Activated CD8-positive, alpha-beta memory T cell treated with anti-CD3 and anti-CD28 coated beads for 4 hours (primary cell): ENCODE data around the gene SLC35B1.

Source experiments
- DNase-seq, 2 donors: peaks; one replicate each; pipeline ENCODE4 v3.0.0-alpha.2; 2020; ENCODE audit warnings: low read depth in 2 of 2

SLC35B1 gene

GRCh38 chr17:49670641-49671040 is 37.1 kb downstream of the SLC35B1 start:
- no peak for DNase-seq

DNA sequence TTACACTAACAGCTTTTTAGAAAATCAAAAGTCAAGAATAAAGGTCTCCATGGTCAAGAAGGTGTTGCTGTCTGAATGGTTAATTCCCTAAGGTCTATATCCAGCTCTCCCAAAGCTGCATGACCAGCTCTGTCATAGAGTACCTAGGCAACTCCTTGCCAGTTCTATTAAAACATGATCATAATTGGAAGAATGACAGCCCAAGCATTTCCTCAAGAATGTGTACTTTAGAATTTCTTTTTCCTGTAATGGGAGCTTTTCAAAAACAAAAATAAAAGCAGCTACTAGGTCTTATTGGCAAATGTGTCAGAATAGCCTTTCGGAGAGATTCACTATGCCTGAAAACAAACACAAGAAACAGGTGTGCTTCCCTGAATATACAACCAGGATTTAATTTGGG is 37.8 kb downstream of the SLC35B1 start:
- DNase-seq = no peak

- DNase-seq = no peak
Observed at GRCh38 chr17:49667854-49668253, 39.9 kb downstream of the SLC35B1 start.

GRCh38 chr17:49664706-49665211 is 43.0 kb downstream of the SLC35B1 start:
- no peak for DNase-seq

DNA sequence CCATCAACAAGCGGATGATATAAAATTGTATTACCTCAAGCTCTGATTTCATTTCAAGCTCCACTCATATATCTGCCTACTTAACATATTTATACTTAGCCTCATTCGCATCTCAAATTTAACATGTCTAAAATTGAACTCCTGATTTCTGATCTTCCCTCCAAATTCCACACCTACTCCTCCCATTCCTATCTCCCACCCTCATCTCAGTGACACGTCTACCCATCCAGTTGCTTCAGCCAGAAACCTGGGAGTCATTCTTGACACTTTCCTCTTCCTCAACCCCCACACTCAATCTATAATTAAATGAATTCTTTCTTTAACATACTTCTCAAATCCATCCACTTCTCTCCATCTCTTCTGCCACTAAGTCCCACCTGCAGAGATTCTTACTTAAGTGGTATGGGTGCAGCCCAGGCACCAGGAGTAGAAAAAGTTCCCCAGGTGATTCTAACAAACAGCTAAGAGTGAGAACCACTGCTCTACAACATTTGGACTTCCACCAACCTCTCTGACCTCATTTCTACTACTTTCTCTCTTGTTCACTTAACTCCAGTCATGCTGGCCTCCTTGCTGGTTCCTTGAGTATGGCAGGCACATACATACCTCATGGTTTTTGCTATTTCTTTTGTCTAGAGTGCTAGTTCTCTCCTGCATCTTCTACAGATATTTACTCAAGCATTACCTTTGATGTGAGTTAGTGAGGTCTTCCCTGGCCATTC is 47.9 kb downstream of the SLC35B1 start:
- no peak for DNase-seq

DNA sequence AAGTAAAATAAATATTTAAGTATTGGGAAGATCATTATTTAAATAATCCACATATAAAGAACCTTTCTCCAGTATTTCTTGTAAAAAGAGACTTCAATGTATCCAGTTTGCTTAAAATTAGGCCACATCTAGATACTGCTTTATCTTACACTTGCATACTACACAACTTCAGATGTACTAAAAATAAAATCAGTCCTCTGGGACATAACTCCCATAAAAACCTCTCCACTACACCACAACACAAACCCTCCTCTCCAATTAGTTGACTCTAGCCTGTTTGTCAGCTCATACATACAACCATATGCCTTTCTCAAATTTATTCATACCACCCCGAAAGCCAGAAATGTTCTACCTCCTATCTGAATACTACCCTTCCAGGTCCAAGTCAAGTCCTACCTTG is 51.5 kb downstream of the SLC35B1 start:
- DNase-seq = no peak
